ENCODE measurements around the gene ZNF276.

The ZNF276 gene

GRCh38 chr16:89785523-89786155, 64.3 kb downstream of the ZNF276 start:
- Mint-ChIP-seq H3K27ac (no peak overlapping the region), H3K4me1 (ENCODE audit: low read depth) (peaks cover 18% of the 10 kb centered on the region)

GRCh38 chr16:89786474-89787364, 65.4 kb downstream of the ZNF276 start:
- Mint-ChIP-seq H3K27me3 (ENCODE audit: low read depth) (no peaks in the 10 kb centered on the region), H3K9me3 (no peaks in the 10 kb centered on the region), H3K36me3 (ENCODE audit: low read depth) (peaks cover 52% of the 10 kb centered on the region), H3K4me3 (no peak overlapping the region), H3K27ac (no peak overlapping the region), H3K4me1 (ENCODE audit: low read depth) (peaks cover 18% of the 10 kb centered on the region)
- DNase-seq (ENCODE audit: low spot score) = no peak

More at GRCh38 chr16:89785523-89786155, 64.3 kb downstream of the ZNF276 start:
- H3K9me3 Mint-ChIP-seq = no peaks in the 10 kb centered on the region
- H3K4me3 Mint-ChIP-seq = no peak overlapping the region
- no peak for DNase-seq (ENCODE audit: low spot score)
- peaks cover 42% of the 10 kb centered on the region for H3K36me3 Mint-ChIP-seq (ENCODE audit: low read depth)
- H3K27me3 Mint-ChIP-seq (ENCODE audit: low read depth) = no peaks in the 10 kb centered on the region

DNA sequence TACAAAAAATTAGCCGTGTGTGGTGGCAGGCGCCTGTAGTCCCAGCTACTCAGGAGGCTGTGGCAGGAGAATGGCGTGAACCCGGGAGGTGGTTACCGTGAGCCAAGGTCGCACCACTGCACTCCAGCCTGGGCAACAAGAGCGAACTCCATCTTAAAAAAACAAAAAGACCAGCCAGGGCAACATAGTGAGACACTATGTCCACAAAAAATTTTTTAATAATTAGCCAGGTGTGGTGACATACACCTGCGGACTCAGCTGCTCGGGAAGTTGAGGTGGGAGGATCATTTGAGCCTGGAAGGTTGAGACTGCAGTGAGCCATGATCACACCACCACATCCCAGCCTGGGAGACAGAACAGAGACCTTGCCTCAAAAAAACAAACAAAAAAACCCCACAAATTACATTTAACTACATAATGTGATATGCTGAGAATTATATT, 66.0 kb downstream of the ZNF276 start:
- no peaks in the 10 kb centered on the region for H3K9me3 Mint-ChIP-seq
- H3K27me3 Mint-ChIP-seq (ENCODE audit: low read depth) = no peaks in the 10 kb centered on the region
- peaks cover 58% of the 10 kb centered on the region for H3K36me3 Mint-ChIP-seq (ENCODE audit: low read depth)
- H3K4me1 Mint-ChIP-seq (ENCODE audit: low read depth) = peaks cover 18% of the 10 kb centered on the region
- no peak overlapping the region for H3K27ac Mint-ChIP-seq
- no peak overlapping the region for H3K4me3 Mint-ChIP-seq
- no peak for DNase-seq (ENCODE audit: low spot score)

All from T-helper 2 cell treated with Interferon-gamma antibody and Interleukin-4, amounts not matched to agents 5 μg/mL and 100 μg/mL, for 36 hours (primary cell).